Suprapubic skin (tissue), 4 donors: ENCODE measurements around the gene TRRAP.

Experiments
- CTCF ChIP-seq, 2 donors: fragments of 200-600 bp in 1 of 2; fragments of 450-650 bp in 1 of 2; sonication (generic) in 1 of 2; IDR thresholded peaks; one replicate each; pipeline ENCODE4 v1.5.1; 2016 to 2019; ENCODE audit warnings: antibody characterized with exemption in 2 of 2, mild to moderate bottlenecking in 1 of 2, moderate library complexity in 1 of 2
- EP300 ChIP-seq: sonication (generic); formaldehyde crosslinking; IDR thresholded peaks from one replicate; pipeline ENCODE4 v1.6.1; 2017; ENCODE audit warnings: antibody characterized with exemption
- POLR2A ChIP-seq, 2 donors: fragments of 450-650 bp; IDR thresholded peaks; one replicate each; pipeline ENCODE4 v1.6.1; 2017; ENCODE audit warnings: antibody characterized with exemption in 2 of 2, mild to moderate bottlenecking in 2 of 2, moderate library complexity in 2 of 2
- POLR2AphosphoS5 ChIP-seq, 3 donors: sonication (generic); formaldehyde crosslinking; IDR thresholded peaks; one replicate each; pipeline ENCODE4 v1.6.1; 2017; ENCODE audit warnings: antibody characterized with exemption in 3 of 3

- TF ChIP-seq POLR2A (IDR thresholded peaks at IDR 0.05) = no peak
- no peak for TF ChIP-seq CTCF (IDR thresholded peaks at IDR 0.05)
- TF ChIP-seq POLR2AphosphoS5 (IDR thresholded peaks at IDR 0.05) = no peak
- TF ChIP-seq EP300 = no peak
These were observed 91.1 kb downstream of the TRRAP start for GRCh38 chr7:98969386-98969785.
